Activated CD8-positive, alpha-beta T cell treated with anti-CD3 and anti-CD28 coated beads for 36 hours (primary cell): Measurements from ENCODE around the gene FSCN2. TPM values are rescaled to one million over a fixed set of nuclear protein-coding genes. Genes with fewer than 3 reads are reported as not detected.
A peak's percentile ranks its signal among the peaks of the same experiment; 100 is the strongest.

ENCODE experiments used
- ATAC-seq: fragments of 200-7000 bp; cut with Tn5 transposase; one replicate; pipeline ENCODE4 v1.10.0; 2021; ENCODE audit warnings: mild to moderate bottlenecking, moderate library complexity
- CTCF ChIA-PET: fragments of 350-600 bp; sonication (Branson Sonifier 250); formaldehyde crosslinking; loops from one replicate; lab custom pipeline; 2021; ENCODE audit warnings: antibody characterized with exemption; lab: Charles Lee
- POLR2A ChIA-PET: fragments of 350-600 bp; sonication (Branson Sonifier 250); formaldehyde crosslinking; loops from one replicate; lab custom pipeline; 2021; ENCODE audit warnings: antibody characterized with exemption; lab: Charles Lee
- DNase-seq: peaks from one replicate; pipeline ENCODE4 v3.0.0-alpha.2; 2020
- H3K27ac Mint-ChIP-seq: one replicate; pipeline ENCODE4 v1.8.0; 2021; ENCODE audit warnings: mild to moderate bottlenecking, mixed read lengths
- H3K27me3 Mint-ChIP-seq: one replicate; pipeline ENCODE4 v1.8.0; 2021; ENCODE audit warnings: mixed read lengths
- H3K36me3 Mint-ChIP-seq: one replicate; pipeline ENCODE4 v1.8.0; 2021; ENCODE audit warnings: low read depth, mixed read lengths
- H3K4me1 Mint-ChIP-seq: one replicate; pipeline ENCODE4 v1.8.0; 2021; ENCODE audit warnings: low read depth, mixed read lengths
- H3K4me3 Mint-ChIP-seq: one replicate; pipeline ENCODE4 v1.8.0; 2021; ENCODE audit warnings: mild to moderate bottlenecking, moderate library complexity, mixed read lengths
- H3K9me3 Mint-ChIP-seq: one replicate; pipeline ENCODE4 v1.8.0; 2021; ENCODE audit warnings: mixed read lengths
- CTCF ChIP-seq: fragments of 200-600 bp; IDR thresholded peaks from one replicate; pipeline ENCODE4 v1.8.0; 2022; ENCODE audit warnings: antibody characterized with exemption, mild to moderate bottlenecking
- intact Hi-C: fragments of 100-400 bp; cut with micrococcal nuclease; formaldehyde crosslinking; loops from one replicate; pipeline ENCODE4 v1.10.0; 2022
- total RNA-seq, 2 experiments: library from RNA; stranded (reverse); gene quantifications; one replicate each; pipeline ENCODE4 v1.2.3, GENCODE V29; 2021

FSCN2 gene
- total RNA-seq, 2 experiments from 2014 or later = 0.32 TPM; not detected in 1

- intact Hi-C loops = no loop called here
- no peak for TF ChIP-seq CTCF
These were observed 18.0 kb upstream of the FSCN2 start for GRCh38 chr17:81509972-81510784.

GRCh38 chr17:81510785-81511553, 17.2 kb upstream of the FSCN2 start:
- Mint-ChIP-seq H3K4me3 (peak overlapping the region; percentile 97), H3K9me3 (no peaks in the 10 kb centered on the region), H3K27me3 (no peaks in the 10 kb centered on the region), H3K27ac (peak overlapping the region; percentile 92), H3K36me3 (peaks cover 42% of the 10 kb centered on the region), H3K4me1 (peaks cover 17% of the 10 kb centered on the region)
- CTCF ChIA-PET = interaction anchor here (0.9 to 6.2 kb wide), 3 partner anchors 24 to 219 kb away, joined by 3 to 28 read pairs (median 4); no protein-coding TSS in a partner anchor
- intact Hi-C loops = no loop called here
- peak; percentile 68 for DNase-seq
- no peak for TF ChIP-seq CTCF
- no peak for ATAC-seq
- POLR2A ChIA-PET = interaction anchor here (0.8 to 4.5 kb wide), 10 partner anchors 7 to 344 kb away, joined by 3 to 33 read pairs (median 4); partner anchors contain the start of genes BAHCC1 and FAAP100

More at GRCh38 chr17:81509972-81510784, 18.0 kb upstream of the FSCN2 start:
- ATAC-seq (no peak), DNase-seq (no peak)
- ChIA-PET POLR2A (interaction anchor here (0.8 to 4.5 kb wide), 12 partner anchors 8 to 345 kb away, joined by 3 to 33 read pairs (median 6); partner anchors contain the start of genes BAHCC1 and FAAP100), CTCF (interaction anchor here (6.2 kb wide), 1 partner anchor 26 kb away, joined by 28 read pairs; no protein-coding TSS in a partner anchor)
- peak overlapping the region; percentile 97 for H3K4me3 Mint-ChIP-seq
- peaks cover 42% of the 10 kb centered on the region for H3K36me3 Mint-ChIP-seq
- H3K4me1 Mint-ChIP-seq = peaks cover 14% of the 10 kb centered on the region
- peak overlapping the region; percentile 92 for H3K27ac Mint-ChIP-seq
- H3K9me3 Mint-ChIP-seq = no peaks in the 10 kb centered on the region
- no peaks in the 10 kb centered on the region for H3K27me3 Mint-ChIP-seq

- DNase-seq = no peak
- peaks cover 22% of the 10 kb centered on the region for H3K4me1 Mint-ChIP-seq
- H3K27me3 Mint-ChIP-seq = no peaks in the 10 kb centered on the region
- ChIA-PET CTCF (interaction anchor here (0.9 to 6.2 kb wide), 3 partner anchors 25 to 219 kb away, joined by 3 to 28 read pairs (median 4); no protein-coding TSS in a partner anchor), POLR2A (interaction anchor here (1.1 to 4.5 kb wide), 6 partner anchors 9 to 344 kb away, joined by 3 to 33 read pairs (median 6); partner anchors contain the start of gene FAAP100)
- intact Hi-C loops = no loop called here
- peak overlapping the region; percentile 92 for H3K27ac Mint-ChIP-seq
- H3K36me3 Mint-ChIP-seq = peaks cover 42% of the 10 kb centered on the region
- H3K4me3 Mint-ChIP-seq = peak overlapping the region; percentile 97
- ATAC-seq = no peak
- TF ChIP-seq CTCF = no peak
- no peaks in the 10 kb centered on the region for H3K9me3 Mint-ChIP-seq
These were observed 16.7 kb upstream of the FSCN2 start for GRCh38 chr17:81511554-81511803.

GRCh38 chr17:81511804-81512561, 16.2 kb upstream of the FSCN2 start:
- peaks cover 45% of the 10 kb centered on the region for H3K36me3 Mint-ChIP-seq
- no peak for TF ChIP-seq CTCF
- DNase-seq (no peak), ATAC-seq (no peak)
- H3K27ac Mint-ChIP-seq = peak overlapping the region; percentile 92
- intact Hi-C loops = no loop called here
- H3K9me3 Mint-ChIP-seq = no peaks in the 10 kb centered on the region
- ChIA-PET CTCF (interaction anchor here (6.2 kb wide), 1 partner anchor 28 kb away, joined by 28 read pairs; no protein-coding TSS in a partner anchor), POLR2A (interaction anchor here (0.9 to 4.5 kb wide), 7 partner anchors 9 to 271 kb away, joined by 3 to 33 read pairs (median 5); partner anchors contain the start of gene FAAP100)
- H3K4me1 Mint-ChIP-seq = peaks cover 26% of the 10 kb centered on the region
- H3K4me3 Mint-ChIP-seq = peak overlapping the region; percentile 97
- H3K27me3 Mint-ChIP-seq = no peaks in the 10 kb centered on the region
